GM19452 (cell line): ENCODE data around the gene ADGRG6.

Source experiments
- ATAC-seq: cut with Tn5 transposase; IDR thresholded peaks from one replicate; pipeline ENCODE4 v1.9.1; 2021; ENCODE audit not compliant: unreplicated experiment

ADGRG6 gene

DNA sequence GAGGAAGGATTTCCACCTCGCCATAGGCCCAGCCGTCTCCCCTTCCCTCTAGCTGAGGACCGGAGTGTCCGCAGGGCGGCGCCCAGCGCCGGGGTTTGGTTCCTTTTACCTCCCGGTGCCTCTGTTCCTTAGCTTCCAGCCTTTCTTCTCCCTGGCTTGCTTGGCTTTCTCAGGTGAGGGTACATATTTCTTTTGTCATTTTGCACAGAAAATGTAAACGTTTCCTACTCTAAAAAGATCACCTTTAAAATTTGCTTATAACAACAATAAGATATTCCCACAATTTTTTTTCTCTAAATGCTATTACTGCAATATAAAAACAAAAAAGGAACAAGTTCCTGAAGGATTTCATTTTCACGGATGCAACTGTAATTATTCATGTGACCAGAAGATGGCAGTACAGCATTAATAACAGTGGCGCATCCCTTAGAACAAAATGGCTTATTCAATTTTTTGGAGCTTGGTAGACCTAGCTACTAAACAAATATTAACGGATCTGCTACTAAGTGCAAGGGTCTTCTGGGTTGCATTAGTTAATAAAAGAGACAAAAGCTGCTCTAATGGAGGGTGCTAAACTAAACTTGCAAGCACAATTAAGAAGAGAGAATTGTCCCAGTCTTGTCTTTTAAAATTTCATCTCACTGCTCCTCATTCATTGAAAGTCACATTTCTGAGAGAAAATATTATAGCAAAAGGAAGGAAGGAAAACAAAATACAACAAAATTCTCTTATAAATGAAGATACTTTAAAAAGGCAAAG is 172.9 kb downstream of the ADGRG6 start:
- no peak for ATAC-seq

DNA sequence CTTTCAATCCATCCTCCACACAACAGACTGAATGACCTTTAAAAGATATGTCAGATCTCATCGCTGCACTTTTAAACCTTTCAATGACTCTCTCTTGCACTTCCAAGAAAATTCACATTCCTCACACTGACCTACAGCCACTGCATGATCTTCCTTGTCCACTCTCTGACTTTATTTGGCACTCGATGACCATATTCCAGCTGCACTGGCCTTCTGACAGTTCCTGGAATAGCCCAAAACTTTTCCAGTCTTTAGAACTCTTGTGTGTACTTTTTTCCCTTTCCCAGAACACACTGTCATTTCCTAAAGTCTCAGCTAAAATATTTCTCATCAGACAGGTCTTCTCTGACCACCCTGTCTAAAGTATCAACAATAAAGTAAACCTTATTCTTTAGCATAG is 174.6 kb downstream of the ADGRG6 start:
- no peak for ATAC-seq

DNA sequence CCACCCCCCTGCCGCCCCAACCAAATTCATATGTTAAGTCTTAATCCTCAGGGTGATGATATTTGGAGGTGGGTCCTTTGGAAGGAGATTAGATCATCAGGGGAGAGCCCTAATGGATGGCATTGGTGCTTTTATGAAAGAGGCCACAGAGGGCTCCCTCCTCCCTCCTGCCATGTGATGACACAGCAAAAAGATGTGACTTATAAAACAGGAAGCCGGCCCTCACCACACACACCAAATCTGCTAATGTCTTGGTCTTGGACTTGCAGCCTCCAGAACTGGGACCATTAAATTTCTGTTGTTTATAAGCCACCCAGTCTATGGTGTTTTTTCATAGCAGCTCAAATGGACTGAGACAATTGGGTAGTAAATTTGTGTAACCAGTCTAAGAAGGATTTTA is 176.3 kb downstream of the ADGRG6 start:
- no peak for ATAC-seq

DNA sequence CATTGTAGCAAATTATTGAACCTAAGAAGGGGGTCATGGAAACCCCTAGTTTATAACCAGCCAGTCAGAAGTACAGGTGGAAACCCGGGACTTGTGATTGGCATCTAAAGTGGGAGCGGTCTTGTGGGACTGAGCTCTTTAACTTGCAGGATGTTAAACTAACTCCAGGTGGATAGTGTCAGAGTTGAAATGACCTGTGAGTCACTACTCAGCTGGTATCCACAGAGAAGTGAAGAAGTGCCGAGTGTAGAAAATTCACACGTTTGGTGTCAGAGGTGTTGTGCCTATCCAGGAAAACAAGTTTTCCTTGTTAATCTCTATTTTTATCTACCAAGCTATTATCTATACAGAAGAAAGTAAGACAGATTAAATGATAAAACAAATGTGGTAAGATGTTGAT is 179.7 kb downstream of the ADGRG6 start:
- ATAC-seq = no peak

DNA sequence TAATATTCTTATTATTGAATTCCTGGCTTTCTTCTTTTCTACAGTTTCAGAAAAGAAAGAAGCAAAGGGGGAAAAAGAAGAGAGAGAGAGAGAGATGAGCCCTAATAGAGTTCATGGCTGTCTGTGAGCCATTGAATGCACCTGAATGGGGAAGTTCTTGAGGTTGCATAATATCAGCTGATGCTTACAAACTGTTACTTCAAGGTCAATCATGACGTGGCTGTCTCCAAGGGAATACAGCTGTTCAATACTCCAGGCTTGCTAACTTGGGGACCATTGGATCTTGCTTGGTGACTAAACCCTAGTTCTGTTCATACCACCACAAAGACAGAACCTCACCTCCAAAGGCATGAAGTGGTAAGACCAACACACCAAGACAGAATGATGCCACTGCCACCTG is 180.4 kb downstream of the ADGRG6 start:
- no peak for ATAC-seq

- no peak for ATAC-seq
These were observed 181.2 kb downstream of the ADGRG6 start for GRCh38 chr6:142482974-142483373.

- no peak for ATAC-seq
These were observed 183.4 kb downstream of the ADGRG6 start for GRCh38 chr6:142485256-142485655.

- no peak for ATAC-seq
These were observed 188.2 kb downstream of the ADGRG6 start for GRCh38 chr6:142489722-142490610.
